Stimulated activated CD4-positive, alpha-beta T cell treated with anti-CD3 and anti-CD28 coated beads, Interleukin-12 subunit alpha, Interleukin-12 subunit beta, amount 100 ng/mL, for 24 hours (primary cell): ENCODE measurements around the gene FGF14.
A peak's percentile ranks its signal among the peaks of the same experiment; 100 is the strongest.

ENCODE experiments used
- DNase-seq, 2 experiments: peaks; one replicate each; pipeline ENCODE4 v3.0.0-alpha.2; 2020; ENCODE audit warnings: low read depth in 2 of 2

The FGF14 gene

DNA sequence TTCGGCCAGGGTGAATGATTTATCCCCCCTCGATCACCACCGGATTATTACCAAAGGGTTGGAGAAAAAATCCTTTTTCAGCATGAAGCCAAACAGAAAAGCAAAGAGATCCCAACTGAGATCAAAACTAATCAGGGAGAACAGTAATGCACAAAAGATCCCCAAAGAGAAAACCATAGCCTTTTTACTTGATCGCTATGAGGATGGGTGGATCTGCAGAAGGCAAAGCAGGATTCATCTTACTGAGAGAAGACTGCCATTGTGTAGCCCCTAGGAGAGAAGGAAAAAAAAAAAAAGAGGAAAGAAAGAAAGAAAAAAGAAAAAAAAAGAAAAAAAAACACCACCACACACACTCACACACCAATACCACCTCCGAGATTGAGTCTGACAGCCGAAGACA lies at the start of gene FGF14:
Gene FGF14, minus strand, starts transcription at position 283 of the 400 bp plus-strand sequence.
- DNase-seq = no peak

- DNase-seq = no peak
Measured at GRCh38 chr13:102443249-102443648, 41.4 kb upstream of the FGF14 start.

GRCh38 chr13:102441085-102441484 lies 39.2 kb upstream of the FGF14 start:
- DNase-seq = no peak

DNA sequence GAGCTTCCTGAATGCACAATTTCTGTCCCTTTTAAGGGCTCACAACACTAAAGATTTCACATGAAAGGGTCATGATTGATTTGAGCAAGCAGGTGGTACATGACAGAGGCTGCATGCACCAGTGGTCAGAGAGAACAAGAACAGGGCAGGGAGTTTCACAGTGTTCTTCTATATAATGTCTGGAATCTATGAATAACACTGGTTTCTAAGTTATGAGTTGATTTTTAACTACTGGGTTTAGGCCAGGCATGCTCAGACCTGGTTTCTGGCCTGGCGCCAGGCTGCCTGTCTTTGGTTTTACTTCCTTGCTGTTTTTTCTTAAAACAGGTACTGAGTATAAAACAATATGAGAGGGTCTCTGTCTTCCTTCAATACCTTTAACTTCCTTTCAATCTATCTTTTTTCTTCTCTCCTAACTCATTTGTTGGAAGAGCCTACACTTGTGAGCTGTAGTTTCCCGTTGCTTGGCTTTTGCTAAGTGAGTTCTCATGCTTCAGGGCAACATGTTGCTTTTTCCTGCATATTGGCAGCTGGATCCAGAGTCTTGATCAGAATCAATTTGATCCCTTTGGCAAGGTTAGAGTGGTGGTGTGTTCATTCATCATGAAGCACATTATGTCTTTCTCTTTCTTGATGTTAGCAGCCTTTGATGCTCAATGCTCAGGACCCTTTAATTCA lies 38.5 kb upstream of the FGF14 start:
- no peak for DNase-seq

DNA sequence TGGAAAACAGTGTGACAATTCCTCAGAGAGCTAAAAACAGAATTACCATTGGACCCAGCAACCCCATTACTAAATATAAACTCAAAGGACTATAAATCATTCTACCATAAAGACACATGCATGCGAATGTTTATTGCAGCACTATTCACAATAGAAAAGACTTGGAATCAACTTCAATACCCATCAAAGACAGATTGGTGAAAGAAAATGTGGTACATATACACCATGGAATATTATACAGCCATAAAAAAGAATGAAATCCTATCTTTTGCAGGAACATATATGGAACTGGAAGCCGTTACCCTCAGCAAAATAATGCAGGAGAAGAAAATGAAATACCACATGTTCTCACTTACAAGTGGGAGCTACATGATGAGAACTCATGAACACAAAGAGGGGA lies 20.8 kb upstream of the FGF14 start:
- DNase-seq = no peak

GRCh38 chr13:102405499-102406100 lies 3.8 kb upstream of the FGF14 start:
- no peak for DNase-seq

GRCh38 chr13:102402290-102402689 lies 442 bp upstream of the FGF14 start:
- peak in 1 of 2 experiments; percentile 17 for DNase-seq

- DNase-seq = no peak
Measured at GRCh38 chr13:102401265-102401664, 583 bp downstream of the FGF14 start.

- DNase-seq = no peak
Measured at GRCh38 chr13:102400675-102401145, 1.1 kb downstream of the FGF14 start.

DNA sequence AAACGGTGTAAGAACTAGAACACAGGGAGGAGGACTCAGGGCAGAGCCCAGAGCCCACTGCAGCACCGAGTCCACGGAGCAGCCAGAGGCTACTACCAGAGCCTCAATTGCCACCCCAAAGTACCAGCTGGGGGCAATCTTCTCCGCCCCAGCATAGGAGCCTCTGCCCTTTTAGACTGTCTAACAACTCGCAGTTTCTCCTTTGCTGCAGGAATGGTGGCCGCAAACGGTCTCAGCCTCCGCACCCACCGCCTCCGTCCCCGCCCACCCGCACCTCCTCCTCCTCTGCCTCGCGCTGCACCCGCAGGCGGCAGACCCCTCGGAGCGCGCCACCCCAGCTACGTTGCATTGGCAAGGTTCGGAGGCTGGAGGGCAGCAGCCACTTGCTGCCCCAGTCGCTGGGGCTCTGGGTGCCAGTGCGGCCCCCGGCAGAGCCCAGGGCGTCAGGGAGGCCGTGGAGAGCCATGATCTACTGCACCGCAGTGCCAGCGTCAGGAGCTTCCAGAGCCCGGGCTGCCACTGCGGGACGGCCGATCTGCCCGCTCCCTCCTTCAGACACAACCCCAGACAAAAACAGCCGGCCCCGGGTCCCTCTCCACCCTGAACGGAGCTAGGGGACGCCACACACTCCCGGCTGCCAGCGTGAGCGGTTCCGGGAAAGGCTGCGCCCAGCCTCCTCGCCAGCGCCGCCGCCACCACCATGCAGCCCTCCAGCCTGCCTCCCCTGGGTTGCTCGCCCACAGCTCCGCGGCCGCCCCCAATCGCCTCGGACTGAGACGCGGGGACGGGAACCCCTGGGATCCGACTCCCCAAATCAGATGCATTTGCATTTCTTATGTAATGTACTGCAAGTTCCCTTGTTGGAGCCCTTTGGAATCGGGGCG lies 1.8 kb downstream of the FGF14 start:
- no peak for DNase-seq

- no peak for DNase-seq
Measured at GRCh38 chr13:102395939-102396338, 5.9 kb downstream of the FGF14 start.

DNA sequence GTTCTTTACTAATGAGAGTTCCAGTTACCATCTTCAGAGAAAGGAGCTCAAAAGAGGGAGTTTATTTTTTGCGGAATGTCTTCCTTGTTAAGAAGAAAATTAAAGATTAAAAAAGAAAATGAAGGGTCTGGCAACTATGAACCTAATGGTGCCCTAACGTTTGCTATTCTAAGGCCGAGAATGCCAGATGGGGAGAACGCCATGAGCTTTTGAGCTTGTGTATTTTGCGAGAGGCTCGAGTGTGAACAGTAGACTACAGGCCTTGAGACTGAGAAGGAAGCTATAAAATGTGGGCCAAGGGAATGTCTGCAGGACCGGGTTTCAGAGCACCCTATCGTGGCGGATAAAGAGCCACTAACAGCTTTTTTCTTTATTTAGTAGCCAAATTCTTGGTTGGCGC lies 6.7 kb downstream of the FGF14 start:
- DNase-seq = no peak

DNA sequence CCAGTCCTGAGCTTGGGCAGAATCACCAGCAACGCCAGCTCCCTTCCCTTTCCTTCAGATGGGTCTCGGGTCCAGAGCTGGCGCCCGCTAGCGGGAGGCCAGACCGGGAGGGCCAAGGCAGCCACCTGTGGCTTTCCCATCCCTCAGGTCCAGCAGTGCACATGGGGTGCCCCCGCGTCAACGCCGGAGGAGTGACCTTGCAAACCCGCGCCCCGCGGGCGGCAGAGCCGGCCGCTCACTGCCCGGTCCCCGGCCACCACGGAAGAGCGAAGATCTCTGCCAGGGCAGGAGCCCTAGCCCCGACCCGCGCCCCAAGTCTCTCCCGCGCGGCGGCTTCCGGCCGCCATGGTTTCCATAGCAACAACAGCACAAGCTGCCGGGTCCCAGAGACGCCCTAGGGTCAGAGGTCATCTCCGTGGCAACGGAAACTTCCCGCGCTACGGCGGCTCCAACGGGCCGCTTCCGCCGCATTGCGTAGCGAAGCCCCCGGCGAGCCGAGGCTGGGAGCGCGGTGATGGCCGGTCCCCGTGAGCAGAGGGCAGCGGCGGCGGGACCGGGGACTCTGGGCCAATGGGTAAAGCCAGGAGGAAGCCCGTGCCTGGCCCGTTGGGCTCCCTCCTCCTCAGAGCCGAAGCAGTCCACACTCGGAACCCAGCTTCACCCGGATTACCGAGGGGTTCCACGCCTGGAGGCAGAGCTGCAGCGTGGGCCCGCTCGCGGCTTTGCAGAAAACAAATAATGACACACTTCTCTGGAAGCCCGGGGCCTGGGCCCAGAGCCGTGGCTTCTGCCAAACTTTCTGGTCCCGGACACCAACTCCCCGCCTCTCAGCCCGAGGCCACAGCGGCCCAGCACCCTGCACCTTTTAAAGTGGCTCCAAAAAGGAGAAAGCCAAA lies 7.4 kb downstream of the FGF14 start:
- DNase-seq = peak; percentile 89 to 97

DNA sequence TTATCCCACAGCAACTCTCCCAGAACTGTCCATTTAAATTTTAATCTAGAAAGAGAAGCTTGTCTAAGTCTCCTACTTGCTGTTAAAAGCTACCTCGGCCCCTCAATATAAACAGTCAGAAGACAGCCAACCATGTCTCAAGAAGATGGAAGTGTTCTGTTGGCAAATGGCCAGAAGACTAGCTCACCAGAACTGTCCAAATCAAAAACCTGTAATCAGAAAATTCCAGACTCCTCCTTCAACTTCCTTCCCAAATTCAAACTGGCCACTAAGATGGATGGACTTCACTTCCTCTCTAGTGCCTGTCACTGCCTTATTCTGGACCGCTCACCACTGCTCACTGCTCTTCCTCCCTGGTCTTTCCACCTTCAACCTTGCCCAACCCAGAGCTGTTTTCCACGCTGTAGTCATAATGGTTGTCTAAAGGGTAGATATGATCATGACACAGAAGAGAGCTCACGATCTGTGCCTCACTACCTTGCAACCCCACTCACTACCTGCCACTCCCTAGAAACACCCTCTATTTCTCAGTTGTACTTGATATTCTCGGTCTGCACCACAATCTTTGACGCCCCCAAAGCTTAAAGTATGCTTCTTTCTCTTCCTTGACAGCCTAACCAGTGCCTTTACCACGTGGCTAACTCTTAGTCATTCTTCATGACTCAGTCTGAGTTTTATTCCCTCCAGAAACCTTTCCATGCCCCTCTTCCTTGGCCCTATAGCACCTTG lies 9.2 kb downstream of the FGF14 start:
- no peak for DNase-seq

GRCh38 chr13:102386461-102386860 lies 15.4 kb downstream of the FGF14 start:
- no peak for DNase-seq

- no peak for DNase-seq
Measured at GRCh38 chr13:102380012-102380411, 21.8 kb downstream of the FGF14 start.

GRCh38 chr13:102376318-102376717 lies 25.5 kb downstream of the FGF14 start:
- no peak for DNase-seq

DNA sequence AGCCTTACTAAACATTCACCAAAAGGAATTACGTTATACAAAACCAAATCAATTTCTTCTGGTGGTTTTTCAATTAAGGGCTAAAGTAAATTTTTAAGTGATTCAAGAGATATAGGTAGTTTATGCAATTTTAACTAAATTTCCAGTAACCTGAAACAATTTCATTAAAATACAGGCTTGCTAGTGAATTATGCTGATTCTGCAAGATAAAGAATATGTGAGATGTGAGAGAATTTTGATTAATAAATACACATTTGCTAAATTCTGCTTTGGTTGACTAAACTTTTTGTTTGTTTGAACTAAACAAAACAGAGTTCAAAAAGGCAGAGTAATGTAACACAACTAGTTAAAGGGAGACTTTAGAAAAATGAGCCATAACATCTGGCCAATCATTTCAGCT lies 27.1 kb downstream of the FGF14 start:
- no peak for DNase-seq

DNA sequence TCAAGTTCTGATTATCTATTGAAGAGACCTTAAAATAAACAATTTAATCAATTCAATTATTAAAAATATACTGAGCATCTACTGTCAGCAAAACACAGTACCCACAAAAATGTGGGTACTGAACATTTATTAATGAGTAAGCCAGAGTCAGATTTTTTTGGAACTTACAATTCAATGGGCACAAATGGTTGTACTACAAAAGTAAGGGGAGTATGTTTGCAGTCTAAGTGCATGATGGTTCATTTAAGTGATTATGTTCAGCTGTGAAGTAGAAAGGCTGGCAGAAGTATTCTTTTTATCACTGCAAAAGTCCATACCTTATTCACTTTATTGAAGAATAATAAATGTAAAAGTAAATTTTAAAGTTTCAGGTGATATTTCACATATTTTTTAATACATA lies 27.6 kb downstream of the FGF14 start:
- no peak for DNase-seq

DNA sequence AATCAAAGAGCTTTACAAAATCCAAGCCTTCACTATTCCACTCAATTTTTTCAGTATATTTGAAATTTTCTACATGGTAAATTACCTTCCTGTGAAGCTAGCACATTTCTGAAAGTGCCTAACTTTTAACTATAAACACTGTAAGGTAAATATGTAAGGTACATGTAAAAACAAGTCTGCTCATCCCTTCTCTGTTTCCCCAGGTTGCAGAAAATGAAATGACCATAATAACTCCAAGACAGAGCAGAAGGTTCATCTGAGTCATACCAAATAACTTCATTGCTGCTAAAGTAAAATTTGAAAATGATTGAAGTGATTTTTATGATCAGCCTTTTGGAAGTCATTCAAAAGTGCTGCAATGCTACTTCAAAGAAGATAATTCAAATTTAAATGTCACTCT lies 28.6 kb downstream of the FGF14 start:
- DNase-seq = no peak

- DNase-seq = no peak
Measured at GRCh38 chr13:102369302-102369701, 32.5 kb downstream of the FGF14 start.
